PC-9 (cell line): ENCODE results near the gene USP27X. TPM values are rescaled to one million over a fixed set of nuclear protein-coding genes. Genes with fewer than 3 reads are reported as not detected.

Source experiments
- BruUV-seq: library from RNA; stranded (reverse); fragments of 400-500 nt; replicated peaks from 2 replicates; lab custom pipeline; 2021; lab: Mats Ljungman, UMichigan
- CTCF ChIA-PET: fragments of 300-600 bp; sonication (Branson Sonifier 250); formaldehyde crosslinking; loops from one replicate; lab custom pipeline; 2022; ENCODE audit warnings: antibody characterized with exemption; lab: Charles Lee
- POLR2A ChIA-PET: fragments of 300-600 bp; sonication (Branson Sonifier 250); formaldehyde crosslinking; loops from one replicate; lab custom pipeline; 2022; ENCODE audit warnings: antibody characterized with exemption; ENCODE audit not compliant: unreplicated experiment; lab: Charles Lee
- DNase-seq, 2 experiments: peaks; one replicate each; pipeline versions ENCODE4 v3.0.0 to v3.0.0-alpha.2; 2015 to 2022; ENCODE audit warnings: mixed read lengths in 1 of 2
- H2AFZ ChIP-seq: fragments of 200-600 bp; sonication (generic); 2 replicates; pipeline ENCODE4 v1.8.1; 2017; ENCODE audit warnings: antibody characterized with exemption
- H3F3A ChIP-seq: fragments of 200-600 bp; sonication (generic); 2 replicates; pipeline ENCODE4 v1.8.1; 2017; ENCODE audit warnings: antibody characterized with exemption, mild to moderate bottlenecking, low read depth; ENCODE audit not compliant: insufficient read depth
- H3K27ac ChIP-seq: fragments of 200-600 bp; sonication (generic); 2 replicates; pipeline ENCODE4 v1.6.1; 2016; ENCODE audit warnings: mixed run types
- H3K27me3 ChIP-seq: fragments of 200-600 bp; sonication (generic); 2 replicates; pipeline ENCODE4 v1.6.1; 2016; ENCODE audit warnings: low read depth, mixed run types; ENCODE audit not compliant: insufficient read depth
- H3K36me3 ChIP-seq: fragments of 200-600 bp; sonication (generic); 2 replicates; pipeline ENCODE4 v1.6.1; 2016; ENCODE audit warnings: low read depth, mixed run types
- H3K4me1 ChIP-seq: fragments of 200-600 bp; sonication (generic); replicated peaks from 2 replicates; pipeline ENCODE4 v1.6.1; 2016; ENCODE audit warnings: mixed run types; ENCODE audit not compliant: insufficient read depth
- H3K4me2 ChIP-seq: fragments of 200-600 bp; sonication (generic); 2 replicates; pipeline ENCODE4 v1.6.1; 2017; ENCODE audit warnings: mixed run types
- H3K4me3 ChIP-seq: fragments of 200-600 bp; sonication (generic); 2 replicates; pipeline ENCODE4 v1.6.1; 2016; ENCODE audit warnings: mixed run types
- H3K79me2 ChIP-seq: fragments of 200-600 bp; sonication (generic); 2 replicates; pipeline ENCODE4 v1.6.1; 2017; ENCODE audit warnings: low read depth, mixed run types
- H3K9me2 ChIP-seq: fragments of 200-600 bp; sonication (generic); 2 replicates; pipeline ENCODE4 v1.8.1; 2017; ENCODE audit warnings: mild to moderate bottlenecking; ENCODE audit not compliant: insufficient read depth
- H3K9me3 ChIP-seq: fragments of 200-600 bp; sonication (generic); 2 replicates; pipeline ENCODE4 v1.8.1; 2016; ENCODE audit warnings: low read depth; ENCODE audit not compliant: insufficient read depth
- H4K20me1 ChIP-seq: fragments of 200-600 bp; sonication (generic); 2 replicates; pipeline ENCODE4 v1.8.1; 2017; ENCODE audit not compliant: insufficient read depth
- CTCF ChIP-seq: fragments of 200-600 bp; sonication (generic); conservative IDR thresholded peaks from 2 replicates; pipeline ENCODE4 v1.6.1; 2017; ENCODE audit warnings: mixed run types, antibody characterized with exemption, mild to moderate bottlenecking, moderate library complexity
- EZH2 ChIP-seq: fragments of 200-600 bp; sonication (generic); IDR thresholded peaks from 2 replicates; pipeline ENCODE4 v1.8.0; 2017; ENCODE audit warnings: antibody characterized with exemption, low read depth
- intact Hi-C: fragments of 100-400 bp; cut with micrococcal nuclease; formaldehyde crosslinking; loops from one replicate; pipeline ENCODE4 v1.10.0; 2022; ENCODE audit not compliant: unreplicated experiment
- total RNA-seq: library from RNA; stranded (reverse); gene quantifications from 2 replicates; pipeline ENCODE4 v1.2.3, GENCODE V29; 2021

The USP27X gene
- total RNA-seq, 1 experiment from 2014 or later = 1.1 TPM

- Histone ChIP-seq H3K9me2 (no peaks in the 10 kb centered on the region), H2AFZ (no peak overlapping the region), H3K4me2 (no peak overlapping the region), H3K4me1 (no peaks in the 10 kb centered on the region), H3K79me2 (no peaks in the 10 kb centered on the region), H3K27ac (no peak overlapping the region), H3K9me3 (no peaks in the 10 kb centered on the region), H4K20me1 (no peaks in the 10 kb centered on the region), H3K36me3 (no peaks in the 10 kb centered on the region), H3K4me3 (no peak overlapping the region), H3F3A (no peaks in the 10 kb centered on the region), H3K27me3 (no peaks in the 10 kb centered on the region)
- BruUV-seq = no TSS peak
- no peak for TF ChIP-seq EZH2
- TF ChIP-seq CTCF = no peak
- CTCF ChIA-PET = no interaction called here
- DNase-seq = no peak
- intact Hi-C loops = no loop called here
- POLR2A ChIA-PET = no interaction called here
These were observed 50.8 kb downstream of the USP27X start for GRCh38 chrX:49930039-49930438.

Other genes starting within 250 kb of the USP27X start
- not detected in 2 replicates for gene PAGE1, start 183.5 kb upstream of the USP27X start, total RNA-seq
- not detected in 2 replicates for gene PAGE4, start 50.2 kb upstream of the USP27X start, total RNA-seq
- gene CLCN5, start 43.1 kb downstream of the USP27X start, total RNA-seq = 0.94 and 1.4 TPM in 2 replicates